ENCODE data around the gene GALM.

Gene GALM

DNA sequence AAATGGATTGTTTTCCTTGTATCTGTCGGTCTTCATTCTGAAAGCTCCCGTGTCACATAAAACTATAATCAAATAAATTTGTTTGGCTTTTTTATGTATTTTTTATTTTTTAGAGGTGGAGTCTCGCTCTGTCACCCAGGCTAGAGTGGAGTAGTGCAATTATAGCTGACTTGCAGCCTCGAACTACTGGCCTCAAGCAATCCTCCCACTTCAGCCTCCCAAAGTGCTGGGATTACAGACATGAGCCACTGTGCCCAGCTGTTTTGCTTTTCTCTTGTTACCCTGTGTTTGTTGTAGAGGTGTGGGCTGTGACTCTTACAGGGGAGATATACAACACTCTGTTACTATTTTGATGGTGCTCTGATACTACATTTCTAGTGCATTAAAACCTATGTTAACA is 2.2 kb downstream of the GALM start:
- WGBS (ENCODE audit: extremely low coverage, insufficient coverage, insufficient read length) = no CpG with 5 or more reads among the region's 4 CpGs
- Histone ChIP-seq H2BK5ac (ENCODE audit: low read depth, low read length, poor library complexity) (no peak overlapping the region), H3K4ac (ENCODE audit: low read depth, low read length) (no peak overlapping the region), H3K9me3 (ENCODE audit: insufficient read depth, low read depth, low read length) (no peaks in the 10 kb centered on the region), H3K9ac (ENCODE audit: low read length) (no peak overlapping the region), H2AK5ac (ENCODE audit: low read length) (no peak overlapping the region), H3K18ac (ENCODE audit: low read length) (no peak overlapping the region), H3K27me3 (ENCODE audit: insufficient read depth, low read length) (no peaks in the 10 kb centered on the region), H3K4me2 (ENCODE audit: low read length) (no peak overlapping the region), H3K23ac (ENCODE audit: low read length) (no peak overlapping the region), H3K4me3 (ENCODE audit: low read depth, low read length) (no peak overlapping the region), H3K79me2 (ENCODE audit: control insufficient read depth, insufficient read depth, low read length, poor library complexity) (peaks cover 2% of the 10 kb centered on the region), H3K27ac (ENCODE audit: low read depth, low read length) (no peak overlapping the region), H2AFZ (ENCODE audit: insufficient read depth, low read length, poor library complexity) (no peak overlapping the region), H4K91ac (ENCODE audit: low read depth, low read length) (no peak overlapping the region), H4K8ac (ENCODE audit: low read depth, low read length) (no peak overlapping the region), H4K12ac (ENCODE audit: low read depth, low read length) (no peak overlapping the region), H3K4me1 (ENCODE audit: control insufficient read depth in 1 of 2, insufficient read depth in 2 of 2, low read length in 2 of 2) (peaks cover 10 to 12% of the 10 kb centered on the region in 2 experiments), H2BK120ac (ENCODE audit: insufficient read depth, low read length, poor library complexity) (no peak overlapping the region), H3K36me3 (ENCODE audit: control insufficient read depth in 1 of 2, insufficient read depth in 2 of 2, low read length in 2 of 2) (no peaks in the 10 kb centered on the region), H3K79me1 (ENCODE audit: low read length) (no peaks in the 10 kb centered on the region), H2BK12ac (ENCODE audit: low read length) (no peak overlapping the region), H3K14ac (ENCODE audit: low read length) (no peak overlapping the region)
- no peak for DNase-seq

DNA sequence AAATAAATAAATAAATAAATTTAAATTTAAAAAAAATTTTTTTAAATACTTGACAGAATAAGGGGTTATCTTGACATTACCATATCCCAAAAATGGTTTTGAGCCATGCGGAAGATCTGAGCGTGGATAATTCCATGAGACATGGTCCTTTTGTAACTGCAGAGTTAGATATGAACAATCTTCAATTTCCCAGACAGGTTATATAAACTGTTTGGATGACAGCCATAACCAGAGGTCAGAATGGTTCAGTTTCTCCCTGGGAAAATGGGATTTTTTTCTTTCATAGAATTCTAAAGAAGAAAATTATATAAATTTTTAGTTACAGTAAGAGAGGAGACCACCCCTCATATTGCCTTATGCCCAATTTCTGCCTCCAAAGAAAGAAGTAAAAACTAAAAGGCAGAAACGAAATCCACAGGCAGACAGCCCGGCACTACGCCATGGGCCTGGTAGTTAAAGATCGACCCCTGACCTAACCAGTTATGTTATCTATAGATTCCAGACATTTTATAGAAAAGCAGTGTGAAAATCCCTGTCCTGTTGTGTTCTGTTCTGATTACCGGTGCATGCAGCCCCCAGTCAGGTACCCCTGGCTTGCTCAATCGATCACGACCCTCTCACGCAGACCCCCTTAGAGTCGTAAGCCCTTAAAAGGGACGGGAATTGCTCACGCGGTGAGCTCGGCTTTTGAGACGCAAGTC is 3.0 kb downstream of the GALM start:
- Histone ChIP-seq H3K18ac (ENCODE audit: low read length) (no peak overlapping the region), H3K4ac (ENCODE audit: low read depth, low read length) (no peak overlapping the region), H4K8ac (ENCODE audit: low read depth, low read length) (no peak overlapping the region), H2BK5ac (ENCODE audit: low read depth, low read length, poor library complexity) (no peak overlapping the region), H4K12ac (ENCODE audit: low read depth, low read length) (no peak overlapping the region), H3K79me2 (ENCODE audit: control insufficient read depth, insufficient read depth, low read length, poor library complexity) (peaks cover 2% of the 10 kb centered on the region), H2AFZ (ENCODE audit: insufficient read depth, low read length, poor library complexity) (no peak overlapping the region), H2BK12ac (ENCODE audit: low read length) (no peak overlapping the region), H3K27me3 (ENCODE audit: insufficient read depth, low read length) (no peaks in the 10 kb centered on the region), H3K14ac (ENCODE audit: low read length) (no peak overlapping the region), H3K4me2 (ENCODE audit: low read length) (no peak overlapping the region), H2AK5ac (ENCODE audit: low read length) (no peak overlapping the region), H3K9ac (ENCODE audit: low read length) (no peak overlapping the region), H3K4me1 (ENCODE audit: control insufficient read depth in 1 of 2, insufficient read depth in 2 of 2, low read length in 2 of 2) (peaks cover 10 to 12% of the 10 kb centered on the region in 2 experiments), H4K91ac (ENCODE audit: low read depth, low read length) (no peak overlapping the region), H2BK120ac (ENCODE audit: insufficient read depth, low read length, poor library complexity) (no peak overlapping the region), H3K4me3 (ENCODE audit: low read depth, low read length) (no peak overlapping the region), H3K9me3 (ENCODE audit: insufficient read depth, low read depth, low read length) (no peaks in the 10 kb centered on the region), H3K36me3 (ENCODE audit: control insufficient read depth in 1 of 2, insufficient read depth in 2 of 2, low read length in 2 of 2) (no peaks in the 10 kb centered on the region), H3K27ac (ENCODE audit: low read depth, low read length) (peak overlapping the region; percentile 3), H3K23ac (ENCODE audit: low read length) (no peak overlapping the region), H3K79me1 (ENCODE audit: low read length) (no peaks in the 10 kb centered on the region)
- DNase-seq = peak in 1 of 2 donors; percentile 48
- WGBS (ENCODE audit: extremely low coverage, insufficient coverage, insufficient read length) = no CpG with 5 or more reads among the region's 16 CpGs

GRCh38 chr2:38671303-38671702 is 5.4 kb downstream of the GALM start:
- Histone ChIP-seq H4K8ac (ENCODE audit: low read depth, low read length) (no peak overlapping the region), H4K91ac (ENCODE audit: low read depth, low read length) (no peak overlapping the region), H2BK5ac (ENCODE audit: low read depth, low read length, poor library complexity) (no peak overlapping the region), H3K9ac (ENCODE audit: low read length) (no peak overlapping the region), H3K4me1 (ENCODE audit: control insufficient read depth in 1 of 2, insufficient read depth in 2 of 2, low read length in 2 of 2) (peaks cover 7 to 8% of the 10 kb centered on the region in 2 experiments), H3K14ac (ENCODE audit: low read length) (no peak overlapping the region), H2BK120ac (ENCODE audit: insufficient read depth, low read length, poor library complexity) (no peak overlapping the region), H3K79me1 (ENCODE audit: low read length) (no peaks in the 10 kb centered on the region), H3K4me2 (ENCODE audit: low read length) (no peak overlapping the region), H3K18ac (ENCODE audit: low read length) (no peak overlapping the region), H3K4me3 (ENCODE audit: low read depth, low read length) (no peak overlapping the region), H3K4ac (ENCODE audit: low read depth, low read length) (no peak overlapping the region), H4K12ac (ENCODE audit: low read depth, low read length) (no peak overlapping the region), H2AFZ (ENCODE audit: insufficient read depth, low read length, poor library complexity) (no peak overlapping the region), H3K79me2 (ENCODE audit: control insufficient read depth, insufficient read depth, low read length, poor library complexity) (no peaks in the 10 kb centered on the region), H3K27ac (ENCODE audit: low read depth, low read length) (no peak overlapping the region), H3K36me3 (ENCODE audit: control insufficient read depth in 1 of 2, insufficient read depth in 2 of 2, low read length in 2 of 2) (no peaks in the 10 kb centered on the region), H2AK5ac (ENCODE audit: low read length) (no peak overlapping the region), H3K23ac (ENCODE audit: low read length) (no peak overlapping the region), H3K27me3 (ENCODE audit: insufficient read depth, low read length) (no peaks in the 10 kb centered on the region), H2BK12ac (ENCODE audit: low read length) (peak overlapping the region; percentile 29), H3K9me3 (ENCODE audit: insufficient read depth, low read depth, low read length) (no peaks in the 10 kb centered on the region)
- WGBS (ENCODE audit: extremely low coverage, insufficient coverage, insufficient read length) = no CpG with 5 or more reads among the region's 6 CpGs
- no peak for DNase-seq

GRCh38 chr2:38671946-38672345 is 6.0 kb downstream of the GALM start:
- Histone ChIP-seq H3K23ac (ENCODE audit: low read length) (no peak overlapping the region), H3K9ac (ENCODE audit: low read length) (no peak overlapping the region), H3K79me2 (ENCODE audit: control insufficient read depth, insufficient read depth, low read length, poor library complexity) (no peaks in the 10 kb centered on the region), H3K4me1 (ENCODE audit: control insufficient read depth in 1 of 2, insufficient read depth in 2 of 2, low read length in 2 of 2) (peaks cover 5 to 7% of the 10 kb centered on the region in 2 experiments), H3K27me3 (ENCODE audit: insufficient read depth, low read length) (no peaks in the 10 kb centered on the region), H2AFZ (ENCODE audit: insufficient read depth, low read length, poor library complexity) (no peak overlapping the region), H3K14ac (ENCODE audit: low read length) (no peak overlapping the region), H4K8ac (ENCODE audit: low read depth, low read length) (no peak overlapping the region), H4K12ac (ENCODE audit: low read depth, low read length) (no peak overlapping the region), H4K91ac (ENCODE audit: low read depth, low read length) (no peak overlapping the region), H3K4me3 (ENCODE audit: low read depth, low read length) (no peak overlapping the region), H2AK5ac (ENCODE audit: low read length) (no peak overlapping the region), H3K18ac (ENCODE audit: low read length) (no peak overlapping the region), H3K79me1 (ENCODE audit: low read length) (no peaks in the 10 kb centered on the region), H3K4me2 (ENCODE audit: low read length) (no peak overlapping the region), H2BK5ac (ENCODE audit: low read depth, low read length, poor library complexity) (no peak overlapping the region), H3K36me3 (ENCODE audit: control insufficient read depth in 1 of 2, insufficient read depth in 2 of 2, low read length in 2 of 2) (peaks cover 2 to 3% of the 10 kb centered on the region in 2 experiments), H3K9me3 (ENCODE audit: insufficient read depth, low read depth, low read length) (no peaks in the 10 kb centered on the region), H3K27ac (ENCODE audit: low read depth, low read length) (no peak overlapping the region), H2BK12ac (ENCODE audit: low read length) (no peak overlapping the region), H2BK120ac (ENCODE audit: insufficient read depth, low read length, poor library complexity) (no peak overlapping the region), H3K4ac (ENCODE audit: low read depth, low read length) (no peak overlapping the region)
- DNase-seq = no peak
- no CpG with 5 or more reads among the region's 2 CpGs for WGBS (ENCODE audit: extremely low coverage, insufficient coverage, insufficient read length)
